DMS79 treated with DMSO at 0.1 percent for 48 hours (cell line): ENCODE data around the gene CCNK.
A peak's percentile ranks its signal among the peaks of the same experiment; 100 is the strongest.

Experiments
- DNase-seq: peaks from one replicate; lab custom pipeline; 2025; lab: John Stamatoyannopoulos, UW

CCNK gene

GRCh38 chr14:99552021-99552553 lies 70.9 kb downstream of the CCNK start:
- no peak for DNase-seq

GRCh38 chr14:99552572-99553216 lies 71.5 kb downstream of the CCNK start:
- peak; percentile 21 for DNase-seq

- no peak for DNase-seq
Observed at GRCh38 chr14:99554184-99554583, 73.0 kb downstream of the CCNK start.

- no peak for DNase-seq
Observed at GRCh38 chr14:99554757-99555531, 73.7 kb downstream of the CCNK start.

GRCh38 chr14:99556134-99556791 lies 75.1 kb downstream of the CCNK start:
- no peak for DNase-seq

- DNase-seq, result no peak
Observed at GRCh38 chr14:99559286-99559990, 78.2 kb downstream of the CCNK start.

GRCh38 chr14:99560403-99560802 lies 79.2 kb downstream of the CCNK start:
- no peak for DNase-seq

GRCh38 chr14:99560922-99561683 lies 79.9 kb downstream of the CCNK start:
- peak; percentile 64 for DNase-seq

GRCh38 chr14:99561864-99562263 lies 80.7 kb downstream of the CCNK start:
- DNase-seq, result no peak
